C4-2B (cell line): ENCODE data around the gene PNRC1.

Source experiments
- ZFX ChIP-seq: fragments of 450-650 bp; IDR thresholded peaks from 2 replicates; pipeline ENCODE4 v1.6.1; 2017
- TF ChIP-seq, protein P1 (sequence below): fragments of 450-650 bp; conservative IDR thresholded peaks from 2 replicates; pipeline ENCODE4 v1.5.1; 2017; ENCODE audit warnings: mild to moderate bottlenecking

DNA sequence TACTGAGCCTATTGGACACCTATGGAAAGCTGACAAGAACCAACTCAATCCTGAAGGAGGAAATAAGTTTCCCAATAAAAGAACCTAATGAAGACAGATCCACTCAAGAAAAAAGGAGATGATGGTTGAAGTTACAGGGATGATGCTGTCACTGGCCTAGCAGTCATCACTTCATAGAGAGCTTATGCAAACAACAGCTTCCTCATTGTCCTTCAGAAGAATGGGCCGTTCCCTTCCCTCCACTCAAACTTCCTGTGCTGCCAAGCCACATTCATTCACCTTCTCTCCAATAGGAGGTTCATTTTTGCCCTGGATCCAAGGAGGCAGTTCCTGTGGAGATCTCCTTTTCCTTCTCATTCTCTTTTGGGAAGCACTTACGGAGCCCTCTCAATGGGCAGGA lies 51.5 kb downstream of the PNRC1 start:
- TF ChIP-seq, protein P1, sequence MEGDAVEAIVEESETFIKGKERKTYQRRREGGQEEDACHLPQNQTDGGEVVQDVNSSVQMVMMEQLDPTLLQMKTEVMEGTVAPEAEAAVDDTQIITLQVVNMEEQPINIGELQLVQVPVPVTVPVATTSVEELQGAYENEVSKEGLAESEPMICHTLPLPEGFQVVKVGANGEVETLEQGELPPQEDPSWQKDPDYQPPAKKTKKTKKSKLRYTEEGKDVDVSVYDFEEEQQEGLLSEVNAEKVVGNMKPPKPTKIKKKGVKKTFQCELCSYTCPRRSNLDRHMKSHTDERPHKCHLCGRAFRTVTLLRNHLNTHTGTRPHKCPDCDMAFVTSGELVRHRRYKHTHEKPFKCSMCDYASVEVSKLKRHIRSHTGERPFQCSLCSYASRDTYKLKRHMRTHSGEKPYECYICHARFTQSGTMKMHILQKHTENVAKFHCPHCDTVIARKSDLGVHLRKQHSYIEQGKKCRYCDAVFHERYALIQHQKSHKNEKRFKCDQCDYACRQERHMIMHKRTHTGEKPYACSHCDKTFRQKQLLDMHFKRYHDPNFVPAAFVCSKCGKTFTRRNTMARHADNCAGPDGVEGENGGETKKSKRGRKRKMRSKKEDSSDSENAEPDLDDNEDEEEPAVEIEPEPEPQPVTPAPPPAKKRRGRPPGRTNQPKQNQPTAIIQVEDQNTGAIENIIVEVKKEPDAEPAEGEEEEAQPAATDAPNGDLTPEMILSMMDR: no peak
- TF ChIP-seq ZFX: no peak
